Panc1 (cell line): ENCODE data around the gene TMOD2. TPM values are rescaled to one million over a fixed set of nuclear protein-coding genes. Genes with fewer than 3 reads are reported as not detected.

ENCODE experiments used
- ATAC-seq: fragments of 200-7000 bp; cut with Tn5 transposase; 2 replicates; pipeline ENCODE4 v1.9.1; 2020; ENCODE audit warnings: mild to moderate bottlenecking, moderate library complexity
- BruUV-seq: library from RNA; stranded (reverse); fragments of 400-500 nt; replicated peaks from 2 replicates; lab custom pipeline; 2021; lab: Mats Ljungman, UMichigan
- CTCF ChIA-PET: fragments of 300-600 bp; sonication (Branson Sonifier 250); formaldehyde crosslinking; loops from one replicate; lab custom pipeline; 2022; ENCODE audit warnings: antibody characterized with exemption; lab: Charles Lee
- POLR2A ChIA-PET: fragments of 300-600 bp; sonication (Branson Sonifier 250); formaldehyde crosslinking; loops from one replicate; lab custom pipeline; 2022; ENCODE audit warnings: antibody characterized with exemption; lab: Charles Lee
- DNase-seq: peaks from one replicate; pipeline ENCODE4 v3.0.0-alpha.2; 2010; ENCODE audit warnings: low read depth, low spot score
- H3K27ac ChIP-seq: 2 replicates; pipeline ENCODE4 v1.5.1; 2011; ENCODE audit warnings: mild to moderate bottlenecking, low read length, inconsistent platforms
- H3K27me3 ChIP-seq: fragments of 200-500 bp; sonication (Bioruptor generic); 2 replicates; pipeline ENCODE4 v1.6.0; 2014; ENCODE audit warnings: low read length, inconsistent platforms; ENCODE audit not compliant: control insufficient read depth, insufficient read depth
- H3K36me3 ChIP-seq: fragments of 200-500 bp; sonication (Bioruptor generic); 2 replicates; pipeline ENCODE4 v1.5.1; 2014; ENCODE audit warnings: inconsistent platforms, mild to moderate bottlenecking, low read length, moderate library complexity; ENCODE audit not compliant: control insufficient read depth, insufficient read depth
- H3K4me1 ChIP-seq: 2 replicates; pipeline ENCODE4 v1.5.1; 2011; ENCODE audit warnings: inconsistent platforms, mild to moderate bottlenecking, low read length, moderate library complexity; ENCODE audit not compliant: control insufficient read depth, insufficient read depth
- H3K4me3 ChIP-seq, 2 experiments: 2 replicates each; pipeline ENCODE4 v1.5.1; 2011 to 2012; ENCODE audit warnings: low read depth in 2 of 2, low read length in 2 of 2, mild to moderate bottlenecking in 2 of 2, inconsistent platforms in 1 of 2, moderate library complexity in 1 of 2
- H3K9me3 ChIP-seq: fragments of 200-500 bp; sonication (Bioruptor generic); 2 replicates; pipeline ENCODE4 v1.5.1; 2014; ENCODE audit warnings: low read depth, mild to moderate bottlenecking, inconsistent platforms, low read length, moderate library complexity; ENCODE audit not compliant: control insufficient read depth, insufficient read depth
- CTCF ChIP-seq: fragments of 450-650 bp; IDR thresholded peaks from 2 replicates; pipeline ENCODE4 v1.5.1; 2017; ENCODE audit warnings: mild to moderate bottlenecking
- POLR2AphosphoS5 ChIP-seq: IDR thresholded peaks from 2 replicates; pipeline ENCODE4 v1.6.1; 2012; ENCODE audit warnings: mild to moderate bottlenecking, low read depth, low read length, moderate library complexity
- REST ChIP-seq, 2 experiments: IDR thresholded peaks; 2 replicates each; pipeline ENCODE4 v1.6.1; 2011 to 2012; ENCODE audit warnings: low read depth in 2 of 2, control low read depth in 1 of 2, low read length in 1 of 2, mild to moderate bottlenecking in 1 of 2, moderate library complexity in 1 of 2; ENCODE audit not compliant: insufficient read depth in 1 of 2
- SIN3A ChIP-seq: IDR thresholded peaks from 2 replicates; pipeline ENCODE4 v1.6.1; 2012; ENCODE audit warnings: low read depth, mild to moderate bottlenecking, low read length, moderate library complexity, borderline replicate concordance; ENCODE audit not compliant: insufficient read depth
- TCF7L2 ChIP-seq: IDR thresholded peaks from 2 replicates; pipeline ENCODE4 v1.6.1; 2011; ENCODE audit warnings: mild to moderate bottlenecking, low read depth, low read length, inconsistent platforms
- in situ Hi-C: cut with HindIII; loops from 2 replicates; pipeline ENCODE4 v1.10.0; 2016; ENCODE audit warnings: low sequenced_read_pairs, low pct_unique_long_range_greater_than_20kb
- intact Hi-C: fragments of 100-400 bp; cut with micrococcal nuclease; formaldehyde crosslinking; loops from one replicate; pipeline ENCODE4 v1.10.0; 2022; ENCODE audit not compliant: unreplicated experiment
- total RNA-seq: library from RNA; stranded (reverse); gene quantifications from one replicate; pipeline ENCODE4 v1.2.1, GENCODE V29; 2021; ENCODE audit not compliant: unreplicated experiment

The TMOD2 gene
- total RNA-seq, 1 experiment from 2014 or later = 1.7 TPM

GRCh38 chr15:51838270-51838669 is 86.9 kb downstream of the TMOD2 start:
- intact Hi-C loops (no loop called here), in situ Hi-C loops (no loop called here)
- ChIA-PET CTCF (interaction anchor here (0.6 kb wide), 1 partner anchor 891 kb away, joined by 4 read pairs; no protein-coding TSS in a partner anchor), POLR2A (no interaction called here)
- Histone ChIP-seq H3K4me1 (peaks cover 39% of the 10 kb centered on the region), H3K27ac (peak overlapping the region; percentile 49; the same call in 1 of the 2 replicates), H3K36me3 (no peaks in the 10 kb centered on the region), H3K27me3 (no peaks in the 10 kb centered on the region), H3K4me3 (no peak overlapping the region), H3K9me3 (no peaks in the 10 kb centered on the region)
- ATAC-seq (no peak), DNase-seq (no peak)
- no TSS peak for BruUV-seq
- no peak for TF ChIP-seq POLR2AphosphoS5
- TF ChIP-seq CTCF = no peak

- CTCF ChIA-PET = no interaction called here
- POLR2A ChIA-PET = no interaction called here
- intact Hi-C loops = no loop called here
These were observed 89.3 kb downstream of the TMOD2 start for GRCh38 chr15:51840692-51841091.

GRCh38 chr15:51841406-51842040 is 90.1 kb downstream of the TMOD2 start:
- intact Hi-C loops = no loop called here

More at GRCh38 chr15:51840692-51841091, 89.3 kb downstream of the TMOD2 start:
- ATAC-seq = no peak
- Histone ChIP-seq H3K4me3 (no peak overlapping the region), H3K36me3 (no peaks in the 10 kb centered on the region), H3K9me3 (no peaks in the 10 kb centered on the region), H3K27ac (no peak overlapping the region), H3K4me1 (peaks cover 46% of the 10 kb centered on the region), H3K27me3 (no peaks in the 10 kb centered on the region)
- TF ChIP-seq CTCF = no peak
- DNase-seq = no peak
- in situ Hi-C loops = no loop called here
- no TSS peak for BruUV-seq

More at GRCh38 chr15:51841406-51842040, 90.1 kb downstream of the TMOD2 start:
- DNase-seq = no peak
- H3K9me3 ChIP-seq = no peaks in the 10 kb centered on the region
- H3K27me3 ChIP-seq = no peaks in the 10 kb centered on the region
- H3K4me1 ChIP-seq = peaks cover 47% of the 10 kb centered on the region
- no peak overlapping the region for H3K4me3 ChIP-seq
- ATAC-seq = no peak
- CTCF ChIA-PET = no interaction called here
- BruUV-seq = TSS peak; percentile 9
- no peak overlapping the region for H3K27ac ChIP-seq
- POLR2A ChIA-PET = no interaction called here
- TF ChIP-seq REST (IDR thresholded peaks at IDR 0.05; ENCODE audit: insufficient read depth in 1 of 2, low read depth in 2 of 2, low read length in 1 of 2) (no peak), POLR2AphosphoS5 (no peak), TCF7L2 (no peak), SIN3A (no peak), CTCF (no peak)
- in situ Hi-C loops = no loop called here
- no peaks in the 10 kb centered on the region for H3K36me3 ChIP-seq
